Astrocyte of the hippocampus (primary cell): ENCODE results near the gene LRRC15.
A peak's percentile ranks its signal among the peaks of the same experiment; 100 is the strongest.

ENCODE experiments used
- DNase-seq: peaks from one replicate; pipeline ENCODE4 v3.0.0; 2011; ENCODE audit warnings: low read depth, low spot score

Gene LRRC15

DNA sequence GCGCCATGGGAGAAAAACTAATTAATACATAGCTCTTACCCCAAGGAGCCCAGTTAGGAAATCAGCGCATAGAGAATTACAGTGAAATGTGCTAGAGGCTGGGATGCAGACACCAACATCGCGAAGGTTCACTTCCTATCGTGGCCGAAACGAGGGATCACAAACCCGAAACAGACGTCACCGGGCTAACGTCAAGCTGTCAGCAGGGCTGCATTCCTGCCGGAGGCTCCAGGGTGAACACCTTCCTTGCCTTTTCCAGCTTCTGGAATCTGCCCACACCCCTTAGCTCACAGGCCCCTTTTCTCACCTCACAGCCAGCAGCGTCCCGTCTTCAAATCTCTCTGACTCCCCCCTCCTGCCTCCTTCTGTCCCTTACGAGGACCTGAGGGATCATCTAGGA, 16.5 kb upstream of the LRRC15 start:
- DNase-seq = no peak

DNA sequence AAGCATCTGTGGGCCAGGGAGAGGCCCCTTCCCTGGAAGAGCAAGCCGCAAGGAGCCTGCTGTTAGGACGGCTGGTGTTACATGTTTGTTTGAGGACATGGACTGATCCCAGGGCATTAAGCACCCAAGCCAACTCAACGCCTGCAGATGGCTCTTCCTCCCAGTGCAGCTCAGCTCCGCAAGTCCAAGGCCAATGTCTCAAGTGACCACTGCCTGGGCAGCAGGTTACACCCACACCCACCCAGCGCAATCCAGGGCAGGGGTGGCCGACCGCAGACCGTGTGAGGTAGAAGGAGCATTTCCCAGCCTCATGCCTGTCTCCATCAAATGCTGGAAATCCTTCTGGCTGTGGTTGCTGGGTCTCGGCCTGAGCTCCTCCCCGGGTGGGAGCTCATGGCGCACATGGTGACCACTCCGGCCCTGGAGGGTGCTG, 15.0 kb upstream of the LRRC15 start:
- DNase-seq = no peak

DNA sequence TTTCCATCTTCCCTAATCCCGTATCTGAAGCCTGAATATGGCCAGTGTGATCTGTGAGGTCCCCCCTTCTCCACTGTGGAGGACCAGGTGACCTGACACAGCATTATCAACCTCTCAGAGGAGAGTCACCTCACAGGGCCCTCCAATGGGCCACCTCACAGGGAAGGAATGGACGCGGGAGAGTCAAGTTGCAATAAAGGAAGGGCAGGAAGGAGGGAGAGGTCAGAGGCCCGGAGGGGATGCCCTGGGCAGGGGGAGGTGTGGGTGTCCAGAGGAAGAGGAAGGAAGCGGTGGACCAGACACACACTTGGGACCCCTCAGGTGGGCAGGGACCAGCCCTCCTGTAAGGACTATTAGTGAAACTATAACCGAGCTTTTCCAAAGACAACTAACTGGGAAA, 14.6 kb upstream of the LRRC15 start:
- no peak for DNase-seq

DNA sequence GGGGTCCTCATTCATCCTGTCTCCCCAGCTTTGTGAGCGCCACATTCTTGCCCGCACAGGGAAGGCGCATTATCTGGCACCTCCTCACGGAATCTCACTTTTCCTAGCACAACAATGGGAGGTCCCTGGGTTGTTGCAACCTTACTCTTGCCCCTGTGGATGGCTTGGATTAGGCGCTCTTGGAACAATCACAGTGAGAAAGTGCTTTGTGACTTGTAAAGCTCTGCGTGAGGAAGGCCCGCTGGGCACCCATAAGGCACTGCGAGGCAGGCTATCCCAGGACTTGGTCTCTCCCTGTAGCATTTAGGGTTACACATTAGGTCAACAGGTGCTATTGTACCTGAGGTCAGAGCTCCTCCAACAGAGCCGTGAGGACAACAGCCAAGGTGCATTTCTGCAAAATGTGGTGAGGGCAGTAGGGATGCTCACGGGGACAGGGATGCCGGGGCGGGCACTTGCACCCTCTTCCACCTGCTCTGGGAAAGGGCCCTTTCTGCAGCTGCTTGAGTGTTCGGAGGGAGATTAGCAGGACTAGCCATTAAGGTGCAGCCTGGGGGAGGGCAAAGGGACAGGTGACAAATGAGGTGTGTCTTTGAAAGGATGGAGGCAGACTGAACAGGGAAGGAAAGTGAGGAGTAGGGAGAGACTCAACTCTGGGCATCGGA, 13.9 kb upstream of the LRRC15 start:
- DNase-seq = no peak

DNA sequence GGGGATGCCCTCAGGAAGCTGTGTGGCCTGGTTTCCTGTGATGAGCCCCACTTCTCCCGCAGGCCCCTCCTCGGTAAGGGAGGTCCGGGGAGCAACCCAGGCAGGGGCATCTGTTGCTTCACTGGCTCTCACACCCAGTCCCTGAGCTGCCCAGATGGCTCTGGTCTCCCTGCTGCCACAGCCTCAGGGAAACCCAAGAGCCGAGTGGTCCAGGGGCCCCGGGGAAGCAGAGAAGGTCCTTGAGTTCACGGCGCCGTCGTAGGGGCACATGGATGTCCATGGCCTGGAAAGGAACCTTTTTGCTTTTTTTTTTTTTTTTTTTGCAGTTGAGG, 13.3 kb upstream of the LRRC15 start:
- no peak for DNase-seq

DNA sequence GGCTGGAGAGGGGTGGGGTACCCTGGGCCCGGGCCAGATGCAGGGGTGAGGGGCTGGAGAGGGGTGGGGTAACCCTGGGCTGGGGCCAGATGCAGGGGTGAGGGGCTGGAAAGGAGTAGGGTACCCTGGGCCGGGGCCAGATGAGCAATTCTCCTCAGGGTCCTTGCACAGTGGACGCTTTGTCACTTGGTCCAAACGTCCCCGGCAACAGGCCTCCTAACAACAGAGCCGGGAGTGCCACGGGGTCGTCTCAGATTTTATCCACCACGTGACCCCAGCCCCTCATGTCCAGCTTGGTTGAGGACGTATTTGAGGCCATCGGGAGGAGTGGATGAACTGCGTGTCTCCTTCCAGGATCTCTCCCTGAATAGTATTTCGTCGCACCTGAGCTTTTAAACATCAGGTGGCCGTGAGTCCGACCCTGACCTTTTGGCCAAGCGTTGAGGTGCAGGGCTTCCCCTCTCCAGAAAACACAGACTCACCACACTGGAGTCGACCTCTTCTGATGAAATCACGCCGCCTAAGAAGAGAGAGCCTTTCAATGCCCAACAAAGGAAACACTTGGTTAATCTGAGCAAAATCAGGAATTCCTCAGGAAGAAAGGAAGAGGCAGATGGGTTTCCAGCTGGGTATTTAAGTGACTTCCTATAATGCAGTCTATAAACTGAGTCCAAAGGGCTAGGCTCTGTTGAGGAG, 12.8 kb upstream of the LRRC15 start:
- no peak for DNase-seq

DNA sequence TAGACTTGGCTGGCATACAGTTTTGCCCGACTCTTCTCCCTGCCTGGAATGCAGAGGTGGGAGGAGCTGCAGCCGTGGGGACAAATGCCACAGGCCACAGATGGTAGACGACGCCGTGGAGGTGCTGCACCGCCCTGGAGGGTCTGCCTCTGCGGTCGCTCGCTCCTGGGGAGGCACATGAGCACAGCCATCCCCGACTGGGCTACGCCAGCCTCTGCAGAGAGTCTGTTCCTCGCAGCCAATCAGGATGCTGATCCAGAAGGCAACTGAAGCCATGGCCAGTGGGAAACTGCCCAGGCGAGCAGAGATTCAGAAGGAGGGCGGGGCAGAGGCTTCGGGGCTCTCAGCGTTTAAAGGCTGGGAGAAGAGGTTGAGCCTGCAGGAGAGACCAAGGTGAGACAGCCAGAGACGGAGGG, 11.9 kb upstream of the LRRC15 start:
- DNase-seq = no peak

DNA sequence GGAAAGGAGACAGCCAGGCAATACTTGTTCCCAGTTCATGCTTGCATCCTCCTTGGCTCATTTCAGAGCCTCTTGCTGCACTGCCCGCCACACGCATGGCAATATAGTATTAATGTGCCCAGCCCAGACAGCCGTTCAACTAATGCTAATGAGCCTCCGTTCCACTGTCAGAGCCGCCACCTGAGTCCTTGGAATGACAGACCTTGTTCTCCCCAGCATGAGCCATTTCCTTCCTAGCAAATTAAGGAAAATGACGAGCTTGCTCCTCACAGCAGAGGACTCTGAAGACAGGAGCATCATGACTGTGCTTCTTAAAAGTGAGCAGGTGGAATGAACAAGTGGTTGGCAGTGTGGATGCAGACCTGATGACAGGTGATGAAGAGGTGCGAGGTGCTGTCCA, 10.8 kb upstream of the LRRC15 start:
- DNase-seq = no peak

DNA sequence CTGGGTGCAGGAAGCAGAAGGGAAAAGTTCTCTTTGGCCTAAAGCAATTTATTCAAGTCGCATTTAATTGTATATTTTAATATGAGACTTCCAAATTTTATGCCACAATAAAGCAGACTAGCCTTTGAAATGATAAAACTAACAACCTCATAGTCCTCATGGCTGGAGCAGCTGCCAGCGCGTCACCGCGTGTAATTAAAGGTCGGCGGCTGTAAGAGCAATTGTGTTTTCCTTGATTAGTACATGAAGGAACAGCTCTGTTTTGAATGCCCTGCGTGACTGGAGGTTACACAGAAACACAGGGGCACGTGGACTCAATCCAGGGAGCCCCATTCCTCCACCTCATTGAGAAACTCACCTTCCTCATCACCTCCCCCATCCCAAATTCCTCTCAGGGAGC, 10.1 kb upstream of the LRRC15 start:
- no peak for DNase-seq

DNA sequence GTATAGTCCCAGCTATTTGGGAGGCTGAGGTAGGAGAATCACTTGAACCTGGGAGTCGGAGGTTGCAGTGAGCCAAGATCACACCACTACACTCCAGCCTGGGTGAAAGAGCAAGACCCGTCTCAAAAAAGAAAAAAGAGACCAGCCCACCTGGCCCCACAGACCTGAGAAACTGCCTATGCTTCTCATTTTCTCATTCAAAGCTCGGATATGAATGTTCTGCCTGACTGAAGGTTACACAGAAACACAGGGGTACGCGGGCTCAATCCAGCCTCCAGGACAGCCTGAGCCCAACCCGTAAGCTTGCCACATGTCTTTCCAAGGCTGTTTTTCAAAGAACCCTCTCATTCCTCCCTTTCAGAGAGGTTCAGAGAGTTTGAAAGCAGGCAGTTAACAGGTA, 9.7 kb upstream of the LRRC15 start:
- no peak for DNase-seq

DNA sequence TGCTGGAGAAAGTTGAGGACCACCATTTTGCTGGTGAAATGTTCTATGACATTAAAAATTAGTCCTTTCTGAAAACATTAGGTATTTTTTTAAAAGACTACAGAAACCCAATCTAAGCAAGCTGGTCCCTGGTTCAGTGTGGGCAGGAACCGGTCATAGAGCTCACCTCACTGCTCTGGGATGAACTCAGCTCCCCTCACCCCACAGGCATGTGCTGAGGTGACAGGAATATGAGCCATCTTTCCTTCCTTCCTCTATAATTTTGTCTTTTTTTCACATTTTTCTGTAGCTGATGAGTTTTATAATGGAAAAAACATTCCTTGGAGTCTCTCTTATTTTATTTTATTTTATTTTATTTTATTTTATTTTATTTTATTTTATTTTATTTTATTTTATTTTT, 8.2 kb upstream of the LRRC15 start:
- no peak for DNase-seq

DNA sequence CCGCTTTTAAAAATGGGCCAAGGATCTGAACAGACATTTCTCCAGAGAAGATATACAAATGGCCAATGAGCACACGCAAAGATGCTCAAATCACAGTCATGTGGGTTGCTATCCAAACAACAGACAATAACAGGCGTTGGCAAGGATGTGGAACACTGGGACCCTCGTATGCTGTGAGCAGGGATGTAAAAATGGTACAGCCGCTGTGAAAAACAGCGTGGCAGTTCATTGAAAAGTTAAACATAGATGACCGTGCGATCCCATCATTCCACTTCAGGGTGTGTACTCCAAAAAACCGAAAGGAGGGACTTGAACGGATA, 6.7 kb upstream of the LRRC15 start:
- no peak for DNase-seq

DNA sequence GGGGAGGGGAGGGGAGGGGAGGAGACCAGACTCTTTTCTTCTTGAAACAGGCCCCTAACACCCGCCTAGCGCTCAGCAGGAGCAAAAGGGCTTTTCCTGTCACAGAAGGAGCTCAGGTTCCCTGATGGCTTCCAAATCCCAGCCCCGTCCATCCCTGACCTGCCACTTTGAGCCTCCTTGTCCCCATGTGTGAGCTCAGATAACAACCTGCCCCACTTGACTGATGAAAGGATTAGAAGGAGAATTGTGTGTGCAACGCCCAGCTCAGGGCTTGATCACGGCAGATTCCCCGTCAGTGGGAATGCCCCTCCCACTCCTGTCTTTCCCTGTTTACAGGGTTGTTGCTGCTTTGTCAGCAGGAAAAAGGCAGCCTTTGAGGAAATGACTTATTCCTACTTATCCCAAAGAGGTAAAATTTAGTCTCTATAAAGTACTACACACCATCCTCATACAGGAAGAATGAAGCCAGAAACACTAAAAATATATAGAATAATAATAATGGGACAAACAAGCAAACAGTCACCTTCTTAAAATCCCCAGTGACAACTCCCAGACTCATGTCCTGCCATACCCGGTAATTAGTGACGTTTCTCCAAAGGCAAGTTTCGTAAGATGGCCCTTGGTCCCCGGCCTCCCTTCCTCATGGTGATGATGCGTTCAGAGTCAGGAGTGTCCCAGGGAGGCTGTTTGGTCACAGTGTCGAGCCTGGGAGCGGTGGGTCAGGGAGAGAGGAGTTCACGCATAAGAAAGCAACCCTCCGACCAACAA, 6.1 kb upstream of the LRRC15 start:
- DNase-seq = no peak

DNA sequence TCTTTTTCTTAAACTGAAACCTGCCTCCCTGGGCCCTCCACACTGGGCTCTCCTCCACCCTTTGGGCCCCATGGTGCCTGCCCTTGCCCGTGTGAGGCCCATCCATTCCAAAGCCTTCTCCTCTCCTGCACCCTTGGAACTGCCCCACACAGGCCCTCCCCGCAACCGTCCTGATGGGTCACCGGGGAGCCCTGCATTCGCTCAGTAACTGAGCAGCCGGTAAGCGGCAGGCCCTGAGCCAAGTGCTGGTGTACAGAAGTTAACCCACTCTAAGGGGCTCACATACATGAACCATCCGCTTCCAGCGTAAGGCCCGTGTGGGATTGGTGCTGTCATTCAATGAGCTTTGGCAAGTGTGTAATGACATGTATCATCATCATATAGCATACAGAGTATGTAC, 5.4 kb upstream of the LRRC15 start:
- DNase-seq = no peak

DNA sequence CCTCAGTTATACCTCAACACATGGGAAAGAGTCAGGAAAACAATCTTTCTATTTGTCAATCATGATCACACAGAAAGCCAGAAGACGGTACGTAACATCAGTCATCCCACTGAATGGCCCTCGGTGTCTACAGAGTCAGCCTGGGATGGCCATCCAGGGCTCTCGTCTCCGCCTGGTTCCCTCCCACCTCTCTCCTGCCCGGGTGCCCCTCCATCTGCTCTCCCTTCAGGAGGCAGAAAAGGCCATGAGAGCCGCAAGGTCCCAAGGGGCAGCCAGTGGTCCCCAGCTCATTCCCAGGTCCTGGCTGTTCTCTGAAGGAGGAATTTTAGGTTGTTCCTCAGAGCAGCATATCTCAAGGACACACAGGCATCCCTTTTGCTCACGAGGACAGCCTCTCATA, 4.4 kb upstream of the LRRC15 start:
- DNase-seq = no peak

DNA sequence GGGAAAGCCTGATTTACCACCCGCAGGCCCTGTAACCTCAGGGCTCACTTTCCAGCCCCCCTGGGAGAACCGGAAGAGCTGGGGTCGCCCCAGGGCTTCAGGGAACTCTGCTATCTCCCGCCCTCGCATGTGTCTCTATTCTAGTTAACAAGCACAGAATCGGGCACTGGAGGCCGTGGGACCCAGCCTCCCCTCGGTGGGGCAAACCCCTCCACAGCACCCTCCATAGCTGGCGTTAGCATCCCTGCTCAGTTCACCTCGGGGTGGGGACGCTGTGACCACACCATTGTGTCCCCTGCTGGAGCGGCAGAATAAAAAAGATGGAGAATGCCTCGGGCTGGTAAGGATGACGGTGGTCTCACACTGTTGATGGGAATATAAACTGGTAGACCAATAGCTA, 3.5 kb upstream of the LRRC15 start:
- DNase-seq = no peak

DNA sequence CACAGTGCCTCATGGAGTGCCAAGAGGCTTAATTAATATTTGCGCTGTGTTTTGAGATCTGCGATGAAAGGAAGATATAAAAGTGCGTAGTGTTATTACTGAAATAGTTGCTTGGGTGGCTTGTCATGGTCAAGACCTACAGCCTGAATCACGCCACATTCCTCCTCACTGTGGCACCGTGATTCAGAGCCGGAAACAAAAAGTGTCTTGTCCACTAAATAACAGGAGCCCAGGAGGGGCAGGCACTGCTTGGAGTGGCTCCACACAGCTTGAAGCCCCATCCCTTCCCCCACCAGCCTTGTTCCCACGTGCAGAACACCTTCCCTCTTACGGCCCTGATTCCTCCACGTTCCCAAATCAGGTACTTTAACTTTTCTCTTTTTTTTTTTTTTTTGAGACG, 1.2 kb upstream of the LRRC15 start:
- peak; percentile 36 for DNase-seq

DNA sequence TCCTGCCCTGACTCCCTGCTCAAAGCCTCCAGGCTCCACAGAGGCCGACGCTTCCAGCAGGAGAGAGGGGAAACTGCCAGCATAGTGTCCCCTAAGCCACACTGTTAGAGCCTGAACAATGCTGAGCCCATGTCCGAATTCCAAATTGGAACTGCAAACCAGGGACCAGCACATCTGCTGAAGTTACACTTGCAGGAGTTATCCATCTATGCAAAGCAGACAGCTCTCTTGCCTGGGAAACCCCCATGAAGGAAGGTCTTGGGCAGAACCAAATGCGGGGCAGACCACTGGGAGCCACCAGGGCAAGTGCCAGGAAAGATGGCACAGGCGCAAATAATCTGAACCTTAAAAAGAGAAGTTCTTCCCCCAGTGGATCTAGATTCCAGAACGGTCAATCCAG, 625 bp downstream of the LRRC15 start:
- DNase-seq = no peak

DNA sequence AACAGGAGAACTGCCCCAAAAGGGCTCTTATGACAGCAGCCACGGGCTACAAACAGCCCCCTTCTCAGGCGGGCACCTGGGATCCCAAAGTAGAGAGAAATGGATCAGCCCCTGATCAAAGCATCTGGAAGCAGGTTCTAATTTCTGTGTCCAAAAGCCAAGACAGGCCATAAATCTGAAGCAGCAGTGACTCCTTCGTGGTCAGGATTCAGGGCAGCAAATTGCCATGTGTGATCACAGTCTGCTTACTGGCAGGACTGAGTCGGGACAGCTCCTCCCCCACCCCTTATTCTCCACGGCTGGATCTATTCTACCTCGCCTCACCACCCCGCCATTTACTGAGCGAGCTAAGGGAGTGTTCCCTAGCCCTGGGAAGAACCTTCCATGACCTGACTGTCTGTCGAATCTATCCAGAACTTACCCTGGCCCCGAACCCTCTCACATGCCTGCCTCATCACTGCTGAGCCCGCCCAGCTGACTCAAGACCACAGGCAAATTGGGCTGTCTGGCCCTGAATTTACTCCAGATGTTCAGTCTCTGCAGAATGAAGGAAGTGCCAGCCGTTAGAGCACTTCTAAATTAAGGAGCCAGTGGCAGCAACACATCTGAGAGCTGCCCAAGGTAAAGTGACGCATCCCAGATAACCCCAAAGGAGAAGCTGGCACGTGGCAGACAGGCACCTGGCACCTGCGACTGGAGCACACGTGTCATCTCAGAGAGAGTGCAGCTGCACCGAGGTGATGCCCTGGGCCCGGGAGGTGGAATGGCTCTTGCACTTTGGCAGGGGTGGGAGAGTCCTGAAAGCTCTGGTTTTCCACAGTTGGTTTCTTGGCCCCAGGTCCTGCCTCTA, 1.3 kb downstream of the LRRC15 start:
- DNase-seq = peak; percentile 39

DNA sequence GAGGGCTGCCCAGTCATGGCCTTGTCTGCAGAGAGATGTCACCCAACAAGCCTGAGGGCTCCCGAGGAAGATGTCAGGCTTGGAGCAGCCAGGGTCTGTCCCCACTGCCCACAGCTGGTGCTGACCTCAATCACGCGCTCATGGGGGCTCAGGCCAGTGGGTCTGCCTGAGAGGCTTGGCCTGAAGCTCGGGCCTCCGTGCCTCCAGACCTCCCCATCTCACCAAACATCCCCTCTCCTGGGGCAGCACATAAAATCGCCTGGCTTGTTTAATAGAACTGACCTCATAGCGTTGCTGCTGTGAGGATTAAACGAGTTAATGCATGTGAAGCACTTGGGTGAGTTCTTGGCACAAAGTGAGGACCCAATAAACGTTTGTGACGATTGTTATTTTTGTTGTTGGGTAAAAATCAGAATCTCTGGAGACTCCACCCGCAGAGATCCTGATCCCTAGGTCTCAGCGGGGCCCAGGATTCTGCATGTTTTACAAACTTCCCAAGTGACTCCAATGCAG, 3.5 kb downstream of the LRRC15 start:
- no peak for DNase-seq

DNA sequence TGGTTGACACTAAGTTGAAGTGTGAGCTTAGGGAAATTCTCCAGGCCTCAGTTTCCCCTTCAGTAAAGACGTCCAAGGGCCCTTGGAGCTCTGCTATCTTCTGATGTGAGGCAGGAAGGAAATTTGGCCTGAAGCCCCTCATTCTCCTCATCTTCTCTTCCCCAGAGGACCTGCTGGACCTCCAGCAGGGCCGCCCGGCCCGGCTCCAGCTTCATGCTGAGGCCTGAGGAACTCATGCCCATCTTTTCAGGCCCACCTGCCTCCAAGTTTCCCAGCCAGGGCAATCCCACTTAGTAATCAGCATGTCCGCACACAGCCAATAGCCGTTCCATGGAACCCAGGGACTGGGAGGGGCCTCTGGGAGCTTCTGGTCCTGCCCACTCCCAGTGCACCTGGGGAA, 4.0 kb downstream of the LRRC15 start:
- DNase-seq = no peak
